Renal cortical epithelial cell (primary cell): ENCODE results near the gene SBF1. TPM values are rescaled to one million over a fixed set of nuclear protein-coding genes. Genes with fewer than 3 reads are reported as not detected.

Experiments
- DNase-seq: peaks from one replicate; pipeline ENCODE4 v3.0.0-alpha.2; 2011; ENCODE audit warnings: low read depth
- total RNA-seq: library from RNA; depleted of rRNA; stranded (reverse); fragments of >200 nt; gene quantifications from 2 replicates; pipeline ENCODE4 v1.2.3, GENCODE V29; 2014

SBF1 gene
- total RNA-seq, 1 donor from 2014 or later, result 68.2 TPM

DNA sequence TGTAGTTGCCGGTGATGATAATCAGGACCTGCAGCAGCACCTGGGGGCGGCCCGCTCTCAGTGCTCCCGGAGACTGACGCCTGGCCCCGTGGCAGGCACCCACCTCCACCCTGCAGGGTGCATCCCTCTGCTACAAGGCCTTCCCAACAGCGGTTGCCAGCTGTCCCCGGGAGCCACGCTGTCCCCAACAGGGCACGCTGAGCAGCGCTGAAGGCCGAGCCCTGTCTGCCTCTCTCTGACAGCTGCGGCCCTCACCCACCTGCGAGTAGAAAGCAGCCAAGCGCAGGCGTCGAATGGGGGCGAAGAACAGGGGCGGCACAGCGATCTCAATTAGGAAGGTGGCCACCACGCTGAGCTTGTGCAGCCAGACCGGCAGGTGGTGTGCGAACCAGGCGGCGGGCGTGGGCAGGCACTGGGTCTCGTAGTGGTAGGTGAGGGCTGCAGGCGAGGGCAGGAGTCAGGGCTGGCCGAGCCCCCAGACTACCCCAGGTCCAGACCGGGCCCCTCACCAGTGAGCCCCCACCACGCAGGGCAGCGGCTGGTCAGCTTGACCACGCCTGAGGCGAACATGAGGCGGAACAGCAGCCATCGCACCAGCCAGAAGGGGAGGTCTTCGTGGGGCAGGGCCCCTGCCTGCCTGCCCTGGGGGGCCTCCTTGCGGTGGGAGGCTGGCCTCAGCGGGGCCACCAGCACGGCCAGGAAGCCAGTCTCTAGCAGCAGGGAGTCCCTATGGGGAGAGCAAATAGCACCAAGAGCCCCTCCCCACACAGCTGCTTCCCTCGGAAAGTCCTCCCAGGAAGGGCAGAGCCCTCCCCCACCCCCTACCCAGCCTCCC is 31.2 kb upstream of the SBF1 start:
- DNase-seq, result no peak

DNA sequence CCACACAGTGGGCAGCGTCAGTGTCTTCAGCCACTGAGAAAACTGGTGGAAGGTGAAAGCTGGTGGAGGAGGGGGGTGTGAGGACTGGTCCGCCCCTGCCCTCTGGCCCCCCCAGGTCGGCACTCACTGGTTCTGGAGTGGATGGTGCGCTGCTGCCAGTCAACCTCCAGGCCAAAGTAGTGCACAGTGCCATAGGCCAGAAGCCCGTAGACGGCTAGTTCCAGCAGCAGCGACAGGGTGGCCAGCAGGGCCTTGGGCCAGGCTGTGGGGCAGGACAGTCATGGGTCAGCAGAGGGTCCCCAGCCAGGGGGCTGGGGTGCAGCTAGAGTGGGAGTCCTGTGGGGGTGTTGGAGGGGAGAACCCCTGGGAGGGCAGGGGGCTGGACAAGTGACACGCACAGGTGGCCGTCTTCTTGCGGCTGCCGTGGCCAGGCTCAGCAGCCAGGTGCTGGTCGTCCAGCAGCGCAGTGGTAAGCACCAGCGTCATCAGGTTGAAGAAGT is 30.5 kb upstream of the SBF1 start:
- DNase-seq, result no peak

DNA sequence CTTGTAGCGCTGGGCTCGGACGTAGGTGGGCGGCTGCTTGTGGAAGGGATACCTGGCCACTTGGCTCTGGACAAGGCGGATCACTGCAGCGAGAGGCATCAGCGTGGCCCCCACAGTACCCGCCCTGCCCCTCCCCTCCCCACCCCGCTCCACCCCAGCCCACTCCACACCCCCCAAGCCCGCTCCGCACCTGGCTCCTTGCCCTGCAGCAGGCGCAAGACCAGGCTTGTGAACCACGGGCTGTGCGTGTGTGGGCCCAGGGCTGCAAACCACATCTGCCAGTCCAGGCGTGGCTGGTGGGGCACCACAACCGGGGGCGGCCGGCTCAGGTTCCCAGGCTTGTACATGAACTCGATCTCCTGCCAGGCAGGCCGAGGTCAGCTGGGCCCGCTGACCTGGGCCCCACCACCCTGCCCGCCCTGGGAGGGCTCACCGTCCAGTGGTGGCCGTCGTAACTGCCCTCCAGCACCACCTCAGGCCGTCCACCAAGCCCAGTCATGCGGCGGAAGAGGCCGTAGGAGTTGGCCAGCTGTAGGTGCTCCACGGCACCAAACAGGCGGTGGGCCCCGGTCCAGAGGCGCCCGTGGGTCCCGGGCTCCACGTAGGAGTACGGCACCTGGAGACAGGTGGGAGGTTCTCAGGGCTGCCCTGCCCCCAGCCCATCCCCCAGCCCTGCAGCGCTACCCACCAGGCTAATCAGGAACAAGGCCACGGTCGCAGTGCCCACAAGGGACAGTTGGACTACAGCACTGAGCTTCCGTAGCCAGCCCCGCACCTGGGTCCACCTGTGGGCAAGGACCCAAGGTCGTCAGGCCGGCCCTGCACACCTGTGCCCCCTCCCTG is 29.8 kb upstream of the SBF1 start:
- DNase-seq, result no peak

DNA sequence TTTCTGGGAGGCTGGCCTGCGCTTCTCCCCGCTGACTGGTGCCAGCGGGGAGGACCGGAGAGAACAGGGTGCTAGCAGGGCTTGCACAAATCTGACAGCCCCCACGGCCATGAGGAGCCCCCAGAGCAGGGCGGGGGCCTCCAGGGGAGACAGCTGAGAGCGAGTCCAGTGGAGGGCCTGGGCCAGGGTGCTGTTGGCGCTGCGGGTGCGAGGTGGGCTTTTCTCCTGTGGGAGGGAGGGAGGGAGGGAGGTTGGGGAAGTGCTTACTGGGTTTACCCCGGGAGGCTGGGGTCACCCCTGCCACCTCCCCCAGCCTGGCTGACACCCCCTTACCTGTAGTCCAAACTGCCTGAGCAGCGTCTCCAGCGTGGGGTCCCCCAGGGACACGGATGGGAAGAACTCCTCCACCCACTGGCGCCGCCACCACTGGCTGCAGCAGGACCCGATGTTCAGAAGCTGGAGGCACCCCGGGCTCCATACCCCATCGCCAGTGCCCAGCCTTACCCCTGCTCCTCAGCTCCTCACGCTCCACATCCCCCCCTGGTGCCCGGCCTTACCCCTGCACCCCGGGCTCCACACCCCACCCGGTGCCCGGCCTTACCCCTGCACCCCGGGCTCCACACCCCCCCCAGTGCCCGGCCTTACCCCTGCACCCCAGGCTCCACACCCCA is 28.8 kb upstream of the SBF1 start:
- DNase-seq, result no peak

DNA sequence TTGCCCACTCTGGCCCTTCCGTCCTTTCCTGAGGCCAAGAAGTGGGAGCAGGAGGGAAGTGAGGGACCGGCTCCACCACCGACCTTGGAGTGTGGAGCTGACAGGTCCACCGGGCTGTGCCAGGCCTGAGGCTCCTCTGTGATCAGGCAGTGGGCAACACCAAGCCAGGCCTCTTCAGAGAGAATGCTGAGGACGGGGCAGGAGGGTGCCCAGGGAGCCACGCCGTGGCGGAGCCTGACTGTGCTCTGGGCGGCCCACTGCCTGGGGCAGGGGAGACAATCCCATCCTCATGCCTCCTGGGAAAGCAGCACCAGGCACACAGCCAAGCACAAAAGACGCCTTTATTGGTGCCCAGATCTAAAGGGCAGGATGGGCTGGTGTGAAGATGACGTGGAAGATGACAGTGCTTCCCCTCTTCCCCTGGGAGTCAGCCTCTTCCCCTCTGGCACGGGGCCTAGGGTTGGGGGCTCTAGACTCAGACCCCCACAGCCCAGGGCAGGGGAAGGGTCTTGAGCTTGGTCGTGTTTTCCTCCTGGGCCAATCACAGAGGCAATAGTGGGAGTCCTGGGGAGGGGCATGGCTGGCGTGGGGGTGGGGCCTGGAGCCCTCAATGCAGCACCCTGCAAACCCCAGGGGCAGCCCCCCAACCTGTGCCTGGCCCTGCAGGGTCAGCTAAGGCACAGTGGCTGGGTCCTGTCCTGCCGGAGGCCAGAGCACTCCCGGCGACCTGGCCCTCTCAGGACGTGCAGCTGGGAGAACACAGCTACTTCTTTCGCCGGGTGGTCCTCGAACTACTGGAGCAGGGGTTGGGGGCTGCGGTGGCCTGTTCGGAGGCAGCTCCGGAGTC is 28.0 kb upstream of the SBF1 start:
- DNase-seq, result no peak

DNA sequence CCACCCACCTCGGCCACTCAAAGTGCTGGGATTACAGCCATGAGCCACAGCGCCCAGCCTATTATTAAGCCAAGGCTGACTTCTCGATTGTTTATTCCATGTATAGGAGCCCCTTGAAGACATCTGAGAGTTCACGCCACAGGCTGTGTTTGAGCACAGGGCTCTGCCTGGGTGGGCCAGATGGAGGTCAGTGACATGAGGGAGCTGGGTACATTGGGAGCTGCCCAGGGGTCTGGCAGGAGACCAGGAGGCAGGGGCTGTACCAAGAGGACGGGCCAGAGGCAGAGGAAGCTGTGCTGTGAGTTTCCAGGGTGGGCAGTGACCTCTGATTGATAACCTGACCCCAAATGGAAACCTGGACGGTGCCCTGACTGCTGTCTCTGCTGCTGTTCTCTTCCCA is 27.3 kb upstream of the SBF1 start:
- DNase-seq, result no peak

DNA sequence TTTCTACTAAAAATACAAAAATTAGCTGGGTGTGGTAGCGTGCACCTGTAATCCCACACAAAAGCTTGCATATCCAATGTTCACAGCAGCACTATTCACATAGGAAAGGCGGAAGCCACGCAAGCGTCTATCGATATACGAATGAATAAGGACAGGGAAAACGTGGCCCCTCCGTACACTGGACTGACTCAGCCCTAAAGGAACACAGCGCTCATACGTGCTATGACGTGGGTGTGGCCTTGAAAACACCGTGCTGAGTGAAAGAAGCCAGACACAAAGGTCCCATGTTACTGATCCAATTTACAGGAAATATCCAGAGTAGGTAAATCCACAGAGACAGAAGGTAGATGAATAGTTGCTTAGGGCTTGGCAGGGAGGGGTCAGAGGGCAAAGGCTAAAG is 25.6 kb upstream of the SBF1 start:
- no peak for DNase-seq

DNA sequence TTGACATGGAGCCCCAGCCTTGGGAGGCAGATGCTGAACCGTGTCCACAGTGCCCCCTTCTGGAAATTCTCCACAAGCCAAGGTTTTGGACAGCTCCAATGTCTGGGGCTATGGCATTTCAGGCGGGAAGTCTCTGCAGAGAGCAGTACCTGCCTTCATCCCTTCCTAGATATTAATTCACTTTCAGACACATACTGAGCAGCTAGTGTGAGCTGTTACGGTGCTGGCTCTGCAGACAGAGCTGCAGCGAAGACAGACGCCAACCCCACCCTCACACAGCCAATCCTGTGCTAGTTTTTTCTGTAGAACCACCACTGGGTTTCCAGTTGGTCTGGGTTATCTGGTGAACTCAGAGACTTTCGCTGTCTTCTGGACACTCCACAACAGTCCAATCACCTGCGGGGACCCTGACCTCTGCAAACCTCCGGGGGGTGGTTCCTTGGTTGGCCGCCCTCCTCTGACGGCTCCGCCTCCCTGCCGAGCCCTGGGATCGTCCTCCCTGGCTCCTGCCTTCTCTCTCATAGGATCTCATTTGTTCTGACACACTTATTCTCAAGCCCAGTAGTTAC is 23.6 kb upstream of the SBF1 start:
- DNase-seq, result peak; percentile 59

DNA sequence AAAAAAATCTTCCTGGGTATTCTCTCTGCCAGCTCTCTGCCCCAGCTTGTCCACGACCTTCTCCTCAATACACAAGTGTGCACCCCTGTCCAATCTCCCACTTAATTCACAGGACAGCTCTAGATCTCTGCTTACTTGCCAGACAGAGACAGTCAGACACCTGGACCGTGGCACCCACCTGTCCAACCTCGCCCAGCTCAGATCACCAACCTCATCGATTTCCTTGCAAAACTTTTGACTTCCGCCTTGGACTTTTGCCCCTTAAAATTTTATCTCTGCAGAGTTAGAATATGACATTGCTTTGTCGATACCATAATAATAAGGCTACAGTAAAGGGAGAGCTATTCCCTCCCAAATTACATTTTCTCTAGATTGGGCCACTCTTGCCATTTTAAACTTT is 22.3 kb upstream of the SBF1 start:
- no peak for DNase-seq

DNA sequence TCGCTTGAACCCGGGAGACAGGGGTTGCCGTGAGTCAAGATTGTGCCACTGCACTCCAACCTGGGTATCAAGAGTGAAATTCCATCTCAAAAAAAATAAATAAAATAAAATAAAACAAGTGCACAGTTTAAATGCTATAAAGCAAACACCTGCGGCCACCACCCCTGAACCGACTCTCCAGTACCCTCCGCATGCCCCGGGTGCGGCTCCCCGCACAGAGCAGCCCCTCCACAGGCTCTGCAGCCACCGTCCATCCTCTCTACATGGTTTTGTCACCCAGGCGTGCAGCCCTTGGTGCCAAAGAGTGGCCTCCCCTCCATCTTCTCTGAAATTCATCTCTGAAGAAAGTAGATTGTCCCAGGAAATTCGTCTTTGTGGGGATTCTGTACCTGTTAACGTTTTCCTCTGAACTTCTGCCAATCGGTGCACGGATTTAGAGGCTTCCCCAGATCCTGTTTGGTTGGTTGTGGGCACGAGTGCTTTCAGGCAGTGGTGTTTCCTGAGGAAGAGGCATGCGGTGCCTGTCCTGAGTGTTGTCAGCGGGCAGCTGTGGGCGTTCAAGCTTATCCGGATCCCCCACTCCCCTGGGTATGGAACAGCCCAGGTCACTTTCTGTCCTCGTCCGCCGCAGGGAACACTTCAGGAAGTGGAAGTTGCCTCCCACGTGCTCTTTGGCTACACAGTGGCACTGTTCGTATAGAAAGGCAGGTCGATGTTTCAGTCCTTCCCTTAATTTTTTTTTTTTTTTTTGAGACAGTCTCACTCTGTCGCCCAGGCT is 15.9 kb upstream of the SBF1 start:
- no peak for DNase-seq

DNA sequence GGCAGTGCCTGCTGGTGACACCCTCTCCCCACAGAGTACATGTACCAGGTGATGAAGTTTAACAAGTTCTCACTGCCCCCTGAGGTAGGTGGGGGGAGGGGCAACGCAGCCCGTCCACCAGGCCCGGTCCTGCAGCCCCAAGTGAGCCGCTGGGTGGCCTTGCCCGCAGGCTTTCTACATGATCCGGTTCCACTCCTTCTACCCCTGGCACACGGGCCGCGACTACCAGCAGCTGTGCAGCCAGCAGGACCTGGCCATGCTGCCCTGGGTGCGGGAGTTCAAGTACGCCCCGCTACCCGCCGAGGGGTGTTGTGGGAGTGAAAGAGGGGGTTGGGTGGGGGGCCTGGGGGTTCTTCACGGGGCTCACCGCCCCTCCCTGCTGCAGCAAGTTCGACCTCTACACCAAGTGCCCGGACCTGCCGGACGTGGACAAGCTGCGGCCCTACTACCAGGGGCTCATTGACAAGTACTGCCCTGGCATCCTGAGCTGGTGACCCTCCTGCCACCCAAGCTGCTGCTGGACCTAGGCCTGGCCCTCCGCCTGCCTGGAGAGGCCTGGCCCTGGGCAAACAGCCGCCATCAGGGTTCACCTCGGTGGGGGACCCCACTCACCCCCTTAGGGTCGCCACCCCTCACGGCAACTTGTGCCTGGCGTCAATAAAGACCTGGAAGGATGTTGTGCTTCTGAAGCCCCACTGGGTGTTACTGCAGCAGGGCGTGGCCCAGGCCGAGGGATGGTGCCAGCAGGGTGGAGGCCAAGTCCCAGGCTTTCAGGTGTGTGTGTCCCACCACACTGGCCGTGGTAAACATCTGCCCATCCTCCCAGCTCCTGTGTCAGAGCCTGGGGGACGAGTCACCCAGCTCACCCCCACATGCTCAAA is 14.8 kb upstream of the SBF1 start:
- DNase-seq, result no peak

DNA sequence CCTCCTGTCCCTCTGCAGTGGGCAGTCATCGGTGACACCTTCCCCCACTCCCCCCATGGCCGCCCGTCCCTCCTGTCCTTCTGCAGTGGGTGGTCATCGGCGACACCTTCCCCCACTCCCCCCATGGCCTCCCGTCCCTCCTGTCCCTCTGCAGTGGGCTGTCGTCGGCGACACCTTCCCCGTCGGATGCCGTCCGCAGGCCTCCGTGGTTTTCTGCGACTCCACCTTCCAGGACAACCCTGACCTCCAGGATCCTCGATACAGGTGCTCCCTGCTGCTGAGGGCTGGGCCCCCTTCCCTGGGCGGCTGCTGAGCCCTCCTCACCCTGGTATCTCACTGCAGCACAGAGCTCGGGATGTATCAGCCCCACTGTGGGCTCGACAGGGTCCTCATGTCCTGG is 14.1 kb upstream of the SBF1 start:
- DNase-seq, result no peak

DNA sequence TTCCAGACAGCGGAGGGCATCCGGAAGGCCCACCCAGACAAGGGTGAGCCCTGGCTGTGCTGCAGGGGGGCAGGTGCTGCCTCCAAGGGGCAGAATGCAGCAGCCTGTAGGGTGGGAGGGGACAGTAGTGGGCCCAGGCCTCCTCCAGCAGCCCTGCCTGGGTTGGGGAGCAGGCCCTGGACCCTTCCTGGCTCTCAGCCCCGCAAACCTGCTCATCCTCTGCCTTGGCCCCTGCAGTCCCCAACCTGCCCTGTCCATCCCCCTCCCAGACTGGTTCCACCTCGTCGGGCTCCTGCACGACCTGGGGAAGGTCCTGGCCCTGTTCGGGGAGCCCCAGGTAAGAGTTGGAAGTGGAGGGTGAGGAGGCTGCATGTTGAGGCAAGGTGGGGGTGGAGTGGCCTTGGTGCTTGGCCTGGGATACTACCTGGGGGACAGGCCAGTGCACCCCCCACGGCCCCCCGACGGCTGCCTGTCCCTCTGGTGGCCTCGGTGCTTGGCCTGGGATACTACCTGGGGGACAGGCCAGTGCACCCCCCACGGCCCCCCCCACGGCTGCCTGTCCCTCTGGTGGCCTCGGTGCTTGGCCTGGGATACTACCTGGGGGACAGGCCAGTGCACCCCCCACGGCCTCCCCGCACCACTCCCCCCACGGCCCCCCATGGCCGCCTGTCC is 13.3 kb upstream of the SBF1 start:
- no peak for DNase-seq

DNA sequence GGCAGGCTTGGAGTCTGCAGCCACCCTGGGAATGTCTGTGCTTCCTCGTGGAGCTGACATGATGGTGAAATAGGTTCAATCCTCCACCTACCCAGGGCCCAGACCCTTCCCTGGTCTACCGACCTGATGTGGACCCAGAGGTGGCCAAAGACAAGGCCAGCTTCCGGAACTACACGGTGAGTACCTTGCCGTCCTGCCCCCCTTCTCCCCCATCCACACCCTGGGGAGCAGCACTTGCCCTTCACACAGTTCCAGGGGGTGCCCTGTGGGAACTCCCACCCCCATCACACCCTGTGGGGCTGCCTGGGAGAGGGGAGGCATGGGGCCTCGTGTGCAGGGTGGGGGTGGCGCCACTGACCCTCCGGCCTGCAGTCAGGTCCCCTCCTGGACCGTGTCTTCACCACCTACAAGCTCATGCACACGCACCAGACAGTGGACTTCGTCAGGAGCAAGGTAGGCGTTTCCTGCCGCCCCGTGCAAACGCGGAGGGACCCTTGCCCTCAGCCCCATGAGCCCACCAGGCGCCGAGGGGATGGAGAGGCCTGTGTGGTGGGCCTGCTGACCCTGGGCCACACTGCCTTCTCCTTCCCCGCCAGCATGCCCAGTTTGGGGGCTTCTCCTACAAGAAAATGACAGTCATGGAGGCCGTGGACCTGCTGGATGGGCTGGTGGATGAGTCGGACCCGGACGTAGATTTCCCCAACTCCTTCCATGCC is 12.6 kb upstream of the SBF1 start:
- DNase-seq, result no peak

DNA sequence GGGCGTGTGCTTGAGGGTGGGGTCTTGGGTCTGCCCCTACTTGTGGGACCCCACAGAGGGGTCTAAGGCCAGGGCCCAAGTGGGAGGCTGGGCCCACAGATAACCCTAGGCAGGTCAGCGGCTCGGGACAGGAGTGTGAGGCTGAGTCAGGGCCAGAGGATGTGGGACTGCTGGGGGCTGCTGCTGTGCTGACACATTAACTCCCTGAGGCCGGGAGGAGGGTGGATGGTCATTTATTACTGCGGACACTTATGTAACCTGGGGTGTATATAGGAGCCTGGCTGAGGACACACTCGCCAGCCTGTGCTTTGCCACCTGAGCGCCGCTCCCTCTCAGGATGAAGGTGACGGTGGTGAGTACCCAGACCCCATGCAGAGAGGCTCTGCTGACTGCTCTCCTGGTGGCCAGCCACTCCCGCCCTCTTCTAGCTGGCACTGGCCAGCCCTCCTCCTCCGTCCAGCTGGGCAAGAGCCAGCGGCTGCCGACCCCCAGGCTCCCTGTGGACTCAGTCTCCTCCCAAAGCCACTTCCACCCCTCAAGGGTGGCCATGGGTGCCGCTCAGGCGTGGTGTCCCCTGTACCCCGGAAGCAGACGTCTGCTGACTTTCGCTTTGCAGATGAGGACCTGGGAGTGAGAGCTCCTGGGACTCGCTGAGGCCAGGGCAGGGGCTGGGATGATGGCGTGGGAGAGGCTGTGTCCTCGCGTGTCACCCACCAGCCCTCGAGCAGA is 11.9 kb upstream of the SBF1 start, which contains the start of gene MIOX:
MIOX (plus strand) TSS at position 299 of the 729 bp plus-strand sequence; CDS start at position 338, 39 bp downstream.
- DNase-seq, result peak; percentile 61

DNA sequence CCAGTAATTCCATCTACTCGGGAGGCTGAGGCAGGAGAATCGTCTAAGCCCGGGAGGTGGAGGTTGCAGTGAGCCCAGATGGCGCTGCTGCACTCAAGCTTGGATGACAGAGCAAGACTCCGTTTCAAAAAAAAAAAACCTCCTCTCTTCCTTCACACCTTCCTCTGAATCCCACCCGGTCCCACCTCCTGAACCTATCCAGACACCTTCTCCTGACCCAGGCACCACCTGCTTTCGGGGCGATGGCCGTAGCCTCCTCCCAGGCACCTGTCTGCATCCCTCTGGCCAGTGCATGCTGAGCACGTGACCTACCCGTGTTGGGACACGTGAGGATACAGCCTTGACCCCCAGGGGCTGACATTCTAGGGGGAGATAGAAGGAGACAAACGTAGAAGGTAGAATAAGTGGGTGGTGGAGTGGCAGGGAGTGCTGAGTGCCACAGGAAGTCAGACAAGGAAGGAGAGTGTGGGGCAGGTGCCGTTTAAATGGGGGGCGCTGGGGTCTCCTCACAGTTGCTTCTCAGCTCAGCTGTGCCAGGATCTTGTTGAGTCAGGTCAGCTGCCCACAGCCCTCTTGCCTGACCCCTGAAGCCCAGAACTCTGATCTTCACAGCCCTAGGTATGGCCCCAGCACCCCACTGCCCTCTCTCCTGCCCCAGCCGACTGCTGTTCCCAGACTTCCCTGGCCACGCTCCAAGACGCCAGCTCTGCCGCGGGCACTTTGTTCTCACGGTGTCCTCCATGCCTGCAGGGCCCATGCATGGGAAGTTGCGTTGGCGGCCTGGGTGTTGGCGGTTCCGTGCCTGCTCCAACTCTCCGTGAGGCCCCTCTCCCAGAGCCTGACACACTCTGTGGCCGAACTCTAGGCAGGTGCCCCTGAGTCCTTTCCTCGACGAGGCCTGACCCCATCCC is 10.6 kb upstream of the SBF1 start:
- peak; percentile 39 for DNase-seq
